Stimulated activated CD8-positive, alpha-beta memory T cell treated with anti-CD3 and anti-CD28 coated beads, Interleukin-7, amount 100 ng/mL, for 4 hours (primary cell): ENCODE data around the gene NUPR1.
"Not testable (repeated sequence)": the region's sequence is repeated elsewhere in the genome, so short reads cannot be mapped to it uniquely, and the experiment has no call there.

ENCODE experiments used
- DNase-seq, 2 donors: peaks; one replicate each; pipeline ENCODE4 v3.0.0-alpha.2; 2020; ENCODE audit warnings: low read depth in 2 of 2

Gene NUPR1

GRCh38 chr16:28527100-28527785 lies 11.5 kb downstream of the NUPR1 start:
- not testable (repeated sequence) for DNase-seq

GRCh38 chr16:28526201-28527099 lies 12.3 kb downstream of the NUPR1 start:
- DNase-seq = no peak

DNA sequence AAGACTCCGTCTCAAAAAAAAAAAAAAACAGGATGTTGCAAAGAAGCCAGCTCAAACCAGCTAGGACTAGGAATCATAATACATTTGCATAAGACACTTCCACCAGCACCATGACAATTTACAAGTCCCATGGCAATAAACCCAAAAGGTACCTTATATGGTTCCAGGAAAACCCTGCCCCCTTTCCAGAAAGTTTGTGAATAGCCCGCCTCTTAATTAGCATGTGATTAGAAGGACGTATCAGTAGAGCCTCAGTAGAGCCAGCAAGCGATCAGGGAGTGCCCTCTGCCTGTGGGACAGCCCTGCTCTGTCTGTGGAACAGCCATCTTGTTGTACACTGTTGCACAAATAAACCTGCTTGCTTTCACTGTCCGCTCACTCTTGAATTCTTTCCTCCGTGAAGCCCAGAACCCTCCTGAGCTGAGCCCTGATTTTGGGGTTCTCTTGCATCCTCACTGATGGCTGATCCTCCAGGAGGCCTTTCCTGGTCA lies 14.0 kb downstream of the NUPR1 start:
- no peak for DNase-seq

- no peak for DNase-seq
Measured at GRCh38 chr16:28522792-28523191, 16.0 kb downstream of the NUPR1 start.

- DNase-seq = no peak
Measured at GRCh38 chr16:28521436-28521835, 17.3 kb downstream of the NUPR1 start.

GRCh38 chr16:28520672-28521071 lies 18.1 kb downstream of the NUPR1 start:
- no peak for DNase-seq

DNA sequence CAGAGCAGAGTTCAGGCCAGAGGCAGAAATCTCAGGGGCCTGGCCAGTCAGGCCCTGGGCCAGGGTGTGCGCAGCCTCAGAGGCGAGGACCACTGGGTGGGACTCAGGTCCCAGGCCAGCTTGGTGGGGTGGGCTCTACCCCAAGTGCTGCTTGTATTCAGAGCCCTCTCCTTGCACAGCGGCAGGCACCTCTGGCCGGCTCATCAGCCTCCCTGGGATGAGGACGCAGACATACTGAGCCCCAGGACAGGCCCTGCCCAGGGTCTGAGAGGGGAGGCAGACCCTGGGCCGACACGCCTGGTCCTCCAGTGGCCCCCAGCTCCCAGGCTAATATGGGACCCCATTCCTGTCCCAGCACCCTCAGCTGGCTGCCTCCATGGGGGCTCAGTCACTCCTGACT lies 24.5 kb downstream of the NUPR1 start:
- no peak for DNase-seq

GRCh38 chr16:28513484-28514181 lies 25.1 kb downstream of the NUPR1 start:
- DNase-seq = no peak

DNA sequence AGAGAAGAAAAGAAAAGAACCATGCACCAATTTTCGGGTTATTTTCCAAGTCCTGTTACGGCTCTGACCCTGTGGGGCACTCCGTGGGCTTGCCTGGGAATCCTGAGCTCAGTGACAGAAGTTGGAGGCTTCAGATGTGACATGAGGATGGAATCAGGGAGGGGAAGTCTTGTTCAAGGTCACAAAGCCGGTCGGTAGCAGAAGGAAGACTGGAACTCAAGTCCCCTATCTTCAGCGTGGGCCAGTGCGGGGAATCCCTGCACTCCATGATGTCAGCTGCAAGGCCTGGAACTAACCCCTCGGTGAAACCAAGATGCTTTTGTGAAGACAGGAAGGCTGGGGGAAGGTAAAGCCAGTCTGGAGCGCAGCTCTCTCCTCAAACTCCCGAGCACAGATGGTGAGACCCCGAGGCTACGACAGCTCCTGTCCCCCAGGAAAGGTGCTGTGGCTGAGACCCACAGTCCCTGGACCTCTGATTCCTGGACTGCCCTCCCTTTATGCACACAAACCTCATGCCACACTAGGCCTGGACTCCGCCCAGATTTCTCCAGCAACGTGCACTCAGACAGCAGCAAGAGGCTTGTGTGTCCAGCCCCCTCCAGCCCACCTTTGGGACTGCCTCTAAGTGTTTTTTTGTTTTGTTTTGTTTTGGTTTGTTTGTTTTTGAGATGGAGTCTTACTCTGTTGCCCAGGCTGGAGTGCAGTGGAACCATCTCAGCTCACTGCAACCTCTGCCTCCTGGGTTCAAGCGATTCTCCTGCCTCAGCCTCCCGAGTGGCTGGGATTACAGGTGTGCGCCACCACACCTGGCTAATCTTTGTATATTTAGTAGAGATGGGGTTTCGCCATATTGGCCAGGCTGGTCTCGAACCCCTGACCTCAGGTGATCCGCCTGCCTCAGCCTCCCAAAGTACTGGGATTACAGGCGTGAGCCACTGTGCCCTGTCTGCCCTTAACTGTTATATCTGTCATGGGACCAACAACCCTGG lies 26.7 kb downstream of the NUPR1 start:
- no peak for DNase-seq

DNA sequence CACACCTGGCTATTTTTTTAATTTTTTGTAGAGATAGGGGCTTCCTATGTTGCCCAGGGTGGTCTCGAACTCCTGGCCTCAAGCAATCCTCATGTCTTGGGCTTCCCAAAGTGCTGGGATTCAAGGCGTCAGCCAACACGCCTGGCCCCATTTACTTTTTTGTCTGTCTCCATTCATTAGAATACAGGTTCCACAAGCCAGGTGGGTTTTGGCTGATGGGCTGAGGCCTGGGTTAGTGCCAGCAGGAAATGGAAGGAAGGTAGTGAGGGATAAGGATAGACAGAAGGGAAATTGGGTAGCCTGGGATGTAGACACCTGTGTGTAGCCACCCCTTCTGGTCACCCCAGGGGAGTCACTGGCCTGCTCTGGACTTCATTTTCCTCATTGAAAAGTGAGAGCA lies 27.7 kb downstream of the NUPR1 start:
- DNase-seq = no peak

GRCh38 chr16:28505489-28506137 lies 33.2 kb downstream of the NUPR1 start:
- DNase-seq = no peak

- DNase-seq = no peak
Measured at GRCh38 chr16:28504707-28505404, 33.9 kb downstream of the NUPR1 start.

GRCh38 chr16:28503470-28504259 lies 35.1 kb downstream of the NUPR1 start:
- no peak for DNase-seq

DNA sequence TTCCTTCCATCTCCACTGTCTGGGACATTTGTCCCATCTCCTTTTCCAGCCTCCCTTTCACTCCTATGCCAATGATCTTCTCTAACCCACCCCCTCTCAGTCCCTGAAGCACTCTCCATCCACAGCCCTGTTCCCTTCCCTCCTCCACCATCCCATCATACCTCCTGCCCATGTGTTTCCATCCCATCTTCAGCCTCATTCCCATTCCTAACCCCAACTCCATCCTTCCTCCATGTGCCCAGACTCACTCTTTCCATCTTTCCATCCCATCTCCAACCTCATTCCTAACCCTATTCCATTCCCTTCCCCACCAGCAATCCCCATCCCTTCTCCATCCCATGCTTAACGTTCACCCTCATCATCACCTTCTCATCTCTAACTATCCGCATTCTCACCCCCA lies 36.5 kb downstream of the NUPR1 start:
- no peak for DNase-seq

DNA sequence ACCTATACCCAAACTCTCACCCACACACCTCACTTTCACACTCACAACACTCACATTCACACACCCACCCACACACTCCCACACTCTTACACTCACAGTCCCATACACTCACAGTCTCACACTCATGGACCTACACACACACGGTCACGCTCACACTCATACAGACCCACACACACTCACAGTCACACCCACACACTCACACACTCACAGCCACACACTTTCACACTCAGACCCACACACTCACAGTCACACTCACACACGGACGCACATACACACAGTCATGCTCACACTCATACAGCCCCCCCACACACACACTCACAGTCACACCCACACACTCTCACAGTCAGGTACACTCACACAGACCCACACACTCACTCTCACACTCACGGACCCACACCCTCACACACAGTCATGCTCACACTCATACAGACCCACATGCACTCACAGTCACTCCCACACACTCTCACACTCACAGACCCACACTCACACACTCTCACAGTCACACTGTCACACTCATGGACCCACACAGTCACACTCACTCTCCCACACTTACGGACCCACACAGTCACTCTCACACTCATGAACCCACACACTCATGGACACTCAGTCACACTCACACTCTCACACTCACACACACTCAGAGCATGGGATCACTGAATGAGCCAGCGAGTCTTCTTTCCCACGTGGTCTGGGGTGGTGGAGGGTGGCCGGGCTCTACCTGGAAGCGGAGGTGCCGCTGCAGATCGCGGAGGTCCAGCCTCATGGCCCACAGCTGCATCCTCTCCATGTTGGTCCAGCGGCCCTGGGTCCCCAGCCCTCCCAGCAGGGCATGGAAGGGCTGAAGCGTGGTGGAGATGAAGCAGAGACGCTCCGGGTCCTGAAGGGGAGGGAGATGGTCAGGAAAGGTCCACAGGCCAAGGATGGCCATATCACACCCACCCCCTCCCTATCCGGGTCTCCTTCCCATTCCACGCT lies 37.2 kb downstream of the NUPR1 start:
- no peak for DNase-seq

GRCh38 chr16:28500476-28501180 lies 38.1 kb downstream of the NUPR1 start:
- not testable (repeated sequence) for DNase-seq

DNA sequence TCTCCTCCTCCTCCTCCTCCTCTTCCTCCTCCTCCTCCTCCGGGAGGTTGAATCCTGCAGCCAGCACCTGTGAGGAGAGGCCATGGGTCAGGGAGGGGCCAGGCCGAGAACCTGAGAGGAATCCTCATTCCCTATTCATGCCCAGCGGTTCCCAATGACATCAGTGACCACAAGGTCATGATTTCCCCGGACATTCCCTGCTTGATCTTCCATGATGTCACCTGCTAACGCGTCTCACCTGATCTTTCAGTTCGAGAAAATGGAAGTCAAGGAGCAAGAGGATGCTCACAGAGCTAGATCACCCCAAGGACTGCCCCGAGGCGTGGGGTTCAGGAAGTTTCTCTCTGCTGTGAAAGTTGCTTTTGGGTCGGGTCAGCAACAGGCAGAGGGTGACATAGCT lies 38.9 kb downstream of the NUPR1 start:
- DNase-seq = no peak
